HCT116 (cell line): ENCODE data around the gene GSKIP. TPM values are rescaled to one million over a fixed set of nuclear protein-coding genes. Genes with fewer than 3 reads are reported as not detected.

Experiments used
- ATAC-seq: fragments of 200-7000 bp; cut with Tn5 transposase; 2 replicates; pipeline ENCODE4 v1.9.1; 2020; ENCODE audit warnings: mild to moderate bottlenecking, moderate library complexity
- BruUV-seq: library from RNA; stranded (reverse); fragments of 400-500 nt; replicated peaks from 2 replicates; lab custom pipeline; 2021; lab: Mats Ljungman, UMichigan
- CTCF ChIA-PET: fragments of 300-600 bp; sonication (Branson Sonifier 250); formaldehyde crosslinking; loops from one replicate; lab custom pipeline; 2021; ENCODE audit warnings: antibody characterized with exemption; lab: Charles Lee
- POLR2A ChIA-PET: fragments of 300-600, 350-600 bp; sonication (Branson Sonifier 250); formaldehyde crosslinking; loops from one replicate; lab custom pipeline; 2021; ENCODE audit warnings: antibody characterized with exemption; lab: Charles Lee
- RAD21 ChIA-PET, 2 experiments: fragments of 300-600 bp; sonication (Branson Sonifier 250); formaldehyde crosslinking; loops; one replicate each; lab custom pipeline; 2023; ENCODE audit warnings: low total read pairs in 2 of 2; ENCODE audit not compliant: uncharacterized antibody in 2 of 2, unreplicated experiment in 2 of 2, low non-redundant PET in 1 of 2; lab: Charles Lee
- DNase-seq: peaks from one replicate; pipeline ENCODE4 v3.0.0-alpha.2; 2010; ENCODE audit warnings: low read depth, low spot score
- H2AFZ ChIP-seq: fragments of 200-600 bp; shearing (Covaris generic), sonication (generic); 2 replicates; pipeline ENCODE4 v1.6.1; 2017; ENCODE audit warnings: low read depth, mixed run types, mixed read lengths, antibody characterized with exemption, low read length; ENCODE audit not compliant: poor library complexity, severe bottlenecking
- H3K27ac ChIP-seq: 2 replicates; pipeline ENCODE4 v1.5.1; 2012; ENCODE audit warnings: low read depth, low read length
- H3K27me3 ChIP-seq: fragments of 200-600 bp; sonication (generic); 2 replicates; pipeline ENCODE4 v1.6.1; 2016; ENCODE audit warnings: mixed run types, low read length, mixed read lengths; ENCODE audit not compliant: insufficient read depth
- H3K36me3 ChIP-seq, 2 experiments: fragments of 200-500 bp in 1 of 2; fragments of 200-600 bp in 1 of 2; sonication (Bioruptor generic) in 1 of 2; sonication (generic) in 1 of 2; 2 replicates each; pipeline versions ENCODE4 v1.5.1 to v1.6.1; 2014 to 2016; ENCODE audit warnings: low read length in 2 of 2, inconsistent platforms in 1 of 2, mixed read lengths in 1 of 2, mixed run types in 1 of 2; ENCODE audit not compliant: insufficient read depth in 2 of 2, control insufficient read depth in 1 of 2
- H3K4me1 ChIP-seq, 2 experiments: fragments of 200-600 bp in 1 of 2; sonication (generic) in 1 of 2; 2 replicates each; pipeline versions ENCODE4 v1.5.1 to v1.6.1; 2012 to 2017; ENCODE audit warnings: low read length in 2 of 2, inconsistent platforms in 1 of 2, mild to moderate bottlenecking in 1 of 2, mixed read lengths in 1 of 2, mixed run types in 1 of 2, moderate library complexity in 1 of 2; ENCODE audit not compliant: insufficient read depth in 2 of 2, control insufficient read depth in 1 of 2
- H3K4me2 ChIP-seq: fragments of 200-600 bp; sonication (generic); 2 replicates; pipeline ENCODE4 v1.6.1; 2017; ENCODE audit warnings: mixed run types, low read length, mixed read lengths
- H3K4me3 ChIP-seq, 2 experiments: fragments of 200-600 bp in 1 of 2; sonication (generic) in 1 of 2; replicated peaks in 1 of 2; 2 replicates each; pipeline ENCODE4 v1.5.1; 2011 to 2016; ENCODE audit warnings: low read length in 2 of 2, control low read depth in 1 of 2, low read depth in 1 of 2, mild to moderate bottlenecking in 1 of 2, mixed read lengths in 1 of 2, mixed run types in 1 of 2
- H3K79me2 ChIP-seq: fragments of 200-600 bp; sonication (generic); 2 replicates; pipeline ENCODE4 v1.6.1; 2017; ENCODE audit warnings: mild to moderate bottlenecking, mixed run types, low read length, moderate library complexity, mixed read lengths; ENCODE audit not compliant: insufficient read depth
- H3K9ac ChIP-seq: fragments of 200-600 bp; sonication (generic); 2 replicates; pipeline ENCODE4 v1.6.1; 2016; ENCODE audit warnings: low read length, mixed read lengths
- H3K9me2 ChIP-seq: fragments of 200-600 bp; sonication (generic), shearing (Covaris generic); 2 replicates; pipeline ENCODE4 v1.6.1; 2017; ENCODE audit warnings: mixed run types, mild to moderate bottlenecking, moderate library complexity; ENCODE audit not compliant: insufficient read depth
- H3K9me3 ChIP-seq, 2 experiments: fragments of 200-500 bp in 1 of 2; fragments of 200-600 bp in 1 of 2; sonication (Bioruptor generic) in 1 of 2; sonication (generic) in 1 of 2; 2 replicates each; pipeline ENCODE4 v1.6.1; 2014 to 2017; ENCODE audit warnings: low read length in 2 of 2, mixed read lengths in 2 of 2, inconsistent platforms in 1 of 2, low read depth in 1 of 2, mild to moderate bottlenecking in 1 of 2, mixed run types in 1 of 2, moderate library complexity in 1 of 2; ENCODE audit not compliant: control insufficient read depth in 1 of 2, insufficient read depth in 1 of 2
- H4K20me1 ChIP-seq: fragments of 200-600 bp; sonication (generic), shearing (Covaris generic); 2 replicates; pipeline ENCODE4 v1.6.1; 2017; ENCODE audit warnings: mixed run types, mild to moderate bottlenecking, moderate library complexity; ENCODE audit not compliant: insufficient read depth
- ATF3 ChIP-seq: IDR thresholded peaks from 2 replicates; pipeline ENCODE4 v1.6.1; 2012
- CBX3 ChIP-seq: IDR thresholded peaks from 2 replicates; pipeline ENCODE4 v1.6.1; 2012; ENCODE audit warnings: low read depth
- CEBPB ChIP-seq: IDR thresholded peaks from 2 replicates; pipeline ENCODE4 v1.6.1; 2012; ENCODE audit warnings: low read depth
- CTCF ChIP-seq, 3 experiments: fragments of 200-600 bp in 1 of 3; sonication (generic) in 1 of 3; IDR thresholded peaks in 2 of 3; conservative IDR thresholded peaks in 1 of 3; 2 replicates each; pipeline ENCODE4 v1.5.1; 2012 to 2017; ENCODE audit warnings: low read depth in 2 of 3, low read length in 2 of 3, antibody characterized with exemption in 1 of 3, borderline replicate concordance in 1 of 3, control low read depth in 1 of 3, mild to moderate bottlenecking in 1 of 3, mixed read lengths in 1 of 3, mixed run types in 1 of 3, moderate library complexity in 1 of 3; ENCODE audit not compliant: insufficient read depth in 1 of 3
- ELF1 ChIP-seq: IDR thresholded peaks from 2 replicates; pipeline ENCODE4 v1.6.1; 2012; ENCODE audit warnings: low read depth, borderline replicate concordance
- EZH2phosphoT487 ChIP-seq: fragments of 200-600 bp; IDR thresholded peaks from 2 replicates; pipeline ENCODE4 v1.6.1; 2018; ENCODE audit warnings: antibody characterized with exemption, borderline replicate concordance
- FOSL1 ChIP-seq: IDR thresholded peaks from 2 replicates; pipeline ENCODE4 v1.6.1; 2012; ENCODE audit warnings: low read depth
- JUND ChIP-seq: IDR thresholded peaks from 2 replicates; pipeline ENCODE4 v1.6.1; 2012
- POLR2AphosphoS5 ChIP-seq: IDR thresholded peaks from 2 replicates; pipeline ENCODE4 v1.6.1; 2011; ENCODE audit warnings: mild to moderate bottlenecking, low read depth, low read length, moderate library complexity
- SP1 ChIP-seq: IDR thresholded peaks from 2 replicates; pipeline ENCODE4 v1.6.1; 2012; ENCODE audit warnings: low read depth
- SRF ChIP-seq: IDR thresholded peaks from 2 replicates; pipeline ENCODE4 v1.6.1; 2012; ENCODE audit warnings: low read depth
- YY1 ChIP-seq: IDR thresholded peaks from 2 replicates; pipeline ENCODE4 v1.6.1; 2011; ENCODE audit warnings: low read length, low read depth, moderate library complexity, mild to moderate bottlenecking; ENCODE audit not compliant: insufficient replicate concordance; ENCODE audit errors: extremely low read depth
- ZFX ChIP-seq: fragments of 450-650 bp; IDR thresholded peaks from 2 replicates; pipeline ENCODE4 v1.6.1; 2017
- intact Hi-C: fragments of 100-400 bp; cut with micrococcal nuclease; formaldehyde crosslinking; loops from 2 replicates; pipeline ENCODE4 v1.10.0; 2022
- total RNA-seq: library from RNA; stranded (reverse); gene quantifications from one replicate; pipeline ENCODE4 v1.2.1, GENCODE V29; 2021; ENCODE audit not compliant: unreplicated experiment
- TF ChIP-seq, protein P1 (sequence below): IDR thresholded peaks from 2 replicates; pipeline ENCODE4 v1.6.1; 2011; ENCODE audit warnings: mild to moderate bottlenecking, low read length, moderate library complexity; ENCODE audit not compliant: insufficient replicate concordance; ENCODE audit errors: extremely low read depth
- TF ChIP-seq, protein P2 (sequence below): IDR thresholded peaks from 2 replicates; pipeline ENCODE4 v1.6.1; 2012

Gene GSKIP
- total RNA-seq, 1 experiment from 2014 or later = 21.7 TPM

DNA sequence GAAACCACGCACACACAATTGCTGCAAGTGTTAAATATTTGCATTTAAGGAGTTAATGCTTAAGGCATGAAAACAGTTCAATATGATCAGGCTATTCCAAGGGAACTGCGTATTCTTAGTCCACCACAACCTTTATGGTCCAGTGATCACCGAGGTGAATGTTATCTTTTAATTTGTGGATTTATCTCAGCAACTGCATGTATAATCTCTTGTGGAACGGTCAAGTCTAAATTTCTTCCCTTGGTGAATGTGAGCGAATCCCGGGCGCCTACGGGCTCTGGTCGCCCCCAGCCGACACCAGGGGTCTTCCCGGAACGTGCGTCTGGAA lies 27.6 kb downstream of the GSKIP start:
- intact Hi-C loops = loop anchor here (2.0 kb wide), 1 partner anchor 28 kb away; the partner anchor contains the start of genes ATG2B and GSKIP
- RAD21 ChIA-PET = no interaction called here

More for the DNA sequence above, 27.6 kb downstream of the GSKIP start:
- H2AFZ ChIP-seq = peak overlapping the region; percentile 83
- TF ChIP-seq EZH2phosphoT487 (no peak), POLR2AphosphoS5 (no peak), CEBPB (no peak), CTCF (IDR thresholded peaks at IDR 0.05 in 2 of 3, conservative IDR thresholded peaks at IDR 0.05 in 1 of 3; ENCODE audit: borderline replicate concordance in 1 of 3, insufficient read depth in 1 of 3, low read depth in 2 of 3, low read length in 2 of 3) (no peak), FOSL1 (no peak), ATF3 (no peak), ZFX (no peak), ELF1 (no peak), YY1 (no peak), SP1 (no peak), CBX3 (no peak), JUND (no peak), SRF (no peak)
- TF ChIP-seq, protein P1, sequence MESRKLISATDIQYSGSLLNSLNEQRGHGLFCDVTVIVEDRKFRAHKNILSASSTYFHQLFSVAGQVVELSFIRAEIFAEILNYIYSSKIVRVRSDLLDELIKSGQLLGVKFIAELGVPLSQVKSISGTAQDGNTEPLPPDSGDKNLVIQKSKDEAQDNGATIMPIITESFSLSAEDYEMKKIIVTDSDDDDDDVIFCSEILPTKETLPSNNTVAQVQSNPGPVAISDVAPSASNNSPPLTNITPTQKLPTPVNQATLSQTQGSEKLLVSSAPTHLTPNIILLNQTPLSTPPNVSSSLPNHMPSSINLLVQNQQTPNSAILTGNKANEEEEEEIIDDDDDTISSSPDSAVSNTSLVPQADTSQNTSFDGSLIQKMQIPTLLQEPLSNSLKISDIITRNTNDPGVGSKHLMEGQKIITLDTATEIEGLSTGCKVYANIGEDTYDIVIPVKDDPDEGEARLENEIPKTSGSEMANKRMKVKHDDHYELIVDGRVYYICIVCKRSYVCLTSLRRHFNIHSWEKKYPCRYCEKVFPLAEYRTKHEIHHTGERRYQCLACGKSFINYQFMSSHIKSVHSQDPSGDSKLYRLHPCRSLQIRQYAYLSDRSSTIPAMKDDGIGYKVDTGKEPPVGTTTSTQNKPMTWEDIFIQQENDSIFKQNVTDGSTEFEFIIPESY = no peak
- TF ChIP-seq, protein P2, sequence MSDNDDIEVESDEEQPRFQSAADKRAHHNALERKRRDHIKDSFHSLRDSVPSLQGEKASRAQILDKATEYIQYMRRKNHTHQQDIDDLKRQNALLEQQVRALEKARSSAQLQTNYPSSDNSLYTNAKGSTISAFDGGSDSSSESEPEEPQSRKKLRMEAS = no peak
- H3K36me3 ChIP-seq = 0 out of 4 replicates have a peak, but pooled peaks cover 0 to 3% of the 10 kb centered on the region in 2 experiments
- ATAC-seq = no peak
- H3K27ac ChIP-seq = no peak overlapping the region
- peak overlapping the region; percentile 96 for H3K4me2 ChIP-seq
- peak overlapping the region; percentile 61 to 68 for H3K4me3 ChIP-seq
- no peaks in the 10 kb centered on the region for H3K27me3 ChIP-seq
- H3K9me2 ChIP-seq = no peaks in the 10 kb centered on the region
- DNase-seq = no peak
- H3K9ac ChIP-seq = peak overlapping the region; percentile 66
- ChIA-PET CTCF (no interaction called here), POLR2A (no interaction called here)
- no peaks in the 10 kb centered on the region for H4K20me1 ChIP-seq
- no TSS peak for BruUV-seq
- peaks cover 7 to 22% of the 10 kb centered on the region in 2 experiments; a peak in 3 of 4 replicates for H3K4me1 ChIP-seq
- H3K79me2 ChIP-seq = no peaks in the 10 kb centered on the region
- H3K9me3 ChIP-seq = no peaks in the 10 kb centered on the region
